Measurements from ENCODE around the gene RHOA. TPM values are rescaled to one million over a fixed set of nuclear protein-coding genes. Genes with fewer than 3 reads are reported as not detected.

Gene RHOA
- total and polyA plus RNA-seq, 10 donors: 226 to 693 (median 481) TPM

GRCh38 chr3:49412632-49413337, 1.0 kb upstream of the RHOA start:
- WGBS, 5 donors: 28 to 59% (median 31%) methylated on average over 10 to 16 of the region's 16 CpGs
- H3K27ac ChIP-seq: peak overlapping the region; percentile 93 to 100 (median 98)
- no peaks in the 10 kb centered on the region for H3K9me3 ChIP-seq
- H3K4me3 ChIP-seq: peak overlapping the region; percentile 61 to 92 (median 78)
- H3K4me1 ChIP-seq: peaks cover 65 to 87% (median 82%) of the 10 kb centered on the region in 6 donors
- peaks cover 0 to 41% (median 9%) of the 10 kb centered on the region in 6 donors for H3K36me3 ChIP-seq
- H3K27me3 ChIP-seq (replicated peaks in 1 of 7): no peaks in the 10 kb centered on the region
- TF ChIP-seq POLR2A (IDR thresholded peaks at IDR 0.05) (no peak), CTCF (IDR thresholded peaks at IDR 0.05 in 8 of 11, conservative IDR thresholded peaks at IDR 0.05 in 3 of 11) (no peak), POLR2AphosphoS5 (IDR thresholded peaks at IDR 0.05) (no peak)
- intact Hi-C loops (cut with DNase I; ENCODE audit: low total_unique reads): loop anchor here (5.0 kb wide), 1 partner anchor 70 kb away; the partner anchor contains the start of gene USP4
- DNase-seq: peak; percentile 69

- H3K36me3 ChIP-seq: peaks cover 0 to 29% (median 9%) of the 10 kb centered on the region in 6 donors
- peak in 3 of 11 experiments; percentile 7 to 41 (median 25) for TF ChIP-seq CTCF (IDR thresholded peaks at IDR 0.05 in 8 of 11, conservative IDR thresholded peaks at IDR 0.05 in 3 of 11)
- no peak for TF ChIP-seq POLR2AphosphoS5 (IDR thresholded peaks at IDR 0.05)
- no peaks in the 10 kb centered on the region for H3K27me3 ChIP-seq (replicated peaks in 1 of 7)
- intact Hi-C loops (cut with DNase I; ENCODE audit: low total_unique reads): loop anchor here (5.0 kb wide), 1 partner anchor 69 kb away; the partner anchor contains the start of gene USP4
- H3K9me3 ChIP-seq: no peaks in the 10 kb centered on the region
- peak; percentile 95 for DNase-seq
- 0 to 1% (median 0%) methylated on average over 19 to 59 of the region's 59 CpGs for WGBS, 5 donors
- H3K4me3 ChIP-seq: peak overlapping the region; percentile 55 to 92 (median 78)
- H3K27ac ChIP-seq: peak overlapping the region; percentile 89 to 100 (median 98)
- H3K4me1 ChIP-seq: peaks cover 63 to 87% (median 82%) of the 10 kb centered on the region in 6 donors
Measured at GRCh38 chr3:49411535-49411967, 225 bp downstream of the RHOA start.

GRCh38 chr3:49410846-49411534, 786 bp downstream of the RHOA start:
- Histone ChIP-seq H3K9me3 (no peaks in the 10 kb centered on the region), H3K4me1 (peaks cover 63 to 87% (median 82%) of the 10 kb centered on the region in 6 donors), H3K36me3 (peaks cover 0 to 30% (median 9%) of the 10 kb centered on the region in 6 donors), H3K27me3 (replicated peaks in 1 of 7) (no peaks in the 10 kb centered on the region), H3K27ac (peak overlapping the region; percentile 89 to 100 (median 98)), H3K4me3 (peak overlapping the region; percentile 55 to 92 (median 78))
- TF ChIP-seq CTCF (IDR thresholded peaks at IDR 0.05 in 8 of 11, conservative IDR thresholded peaks at IDR 0.05 in 3 of 11): no peak
- no peak for TF ChIP-seq POLR2A (IDR thresholded peaks at IDR 0.05)
- TF ChIP-seq POLR2AphosphoS5 (IDR thresholded peaks at IDR 0.05): no peak
- intact Hi-C loops (cut with DNase I; ENCODE audit: low total_unique reads): loop anchor here (5.0 kb wide), 1 partner anchor 69 kb away; the partner anchor contains the start of gene USP4
- DNase-seq: no peak
- WGBS, 5 donors: 0 to 1% (median 1%) methylated on average over 33 of the region's 33 CpGs

All from spleen (tissue), 11 donors.